Stimulated activated naive B cell treated with anti-CD40 and anti-IgM and Interleukin-4, amounts not matched to agents 10 μg/mL and 1 μg/mL and 100 μg/mL, for 72 hours (primary cell): Measurements from ENCODE around the gene RASGEF1B.
A peak's percentile ranks its signal among the peaks of the same experiment; 100 is the strongest.
"Not testable (repeated sequence)": the region's sequence is repeated elsewhere in the genome, so short reads cannot be mapped to it uniquely, and the experiment has no call there.

ENCODE experiments used
- ATAC-seq, 2 donors: fragments of 150-1000 bp; cut with Tn5 transposase; replicated peaks; 2 replicates each; pipeline ENCODE4 v1.10.0; 2021; ENCODE audit warnings: moderate library complexity in 1 of 2
- DNase-seq: peaks from one replicate; pipeline ENCODE4 v3.0.0; 2021
- H3K27ac Mint-ChIP-seq: one replicate; pipeline ENCODE4 v1.8.0; 2022; ENCODE audit warnings: mild to moderate bottlenecking, mixed read lengths
- H3K27me3 Mint-ChIP-seq, 2 donors: one replicate each; pipeline ENCODE4 v1.8.0; 2022; ENCODE audit warnings: mixed read lengths in 2 of 2
- H3K36me3 Mint-ChIP-seq, 2 donors: one replicate each; pipeline ENCODE4 v1.8.0; 2022; ENCODE audit warnings: mixed read lengths in 2 of 2, mild to moderate bottlenecking in 1 of 2
- H3K4me1 Mint-ChIP-seq, 2 donors: one replicate each; pipeline ENCODE4 v1.8.0; 2022; ENCODE audit warnings: mixed read lengths in 2 of 2, mild to moderate bottlenecking in 1 of 2
- H3K4me3 Mint-ChIP-seq, 2 donors: one replicate each; pipeline ENCODE4 v1.8.0; 2022; ENCODE audit warnings: mild to moderate bottlenecking in 2 of 2, mixed read lengths in 2 of 2, moderate library complexity in 1 of 2
- H3K9me3 Mint-ChIP-seq, 2 donors: one replicate each; pipeline ENCODE4 v1.8.0; 2022; ENCODE audit warnings: mixed read lengths in 2 of 2, mild to moderate bottlenecking in 1 of 2

Gene RASGEF1B

GRCh38 chr4:81486502-81486901 is 14.8 kb upstream of the RASGEF1B start:
- ATAC-seq (no peak), DNase-seq (no peak)
- Mint-ChIP-seq H3K27ac (no peak overlapping the region), H3K9me3 (peaks cover 4 to 6% of the 10 kb centered on the region in 2 donors), H3K4me3 (no peak overlapping the region), H3K27me3 (no peaks in the 10 kb centered on the region), H3K36me3 (peaks cover 4 to 5% of the 10 kb centered on the region in 2 donors), H3K4me1 (peaks cover 17 to 28% of the 10 kb centered on the region in 2 donors)

GRCh38 chr4:81485310-81485980 is 13.7 kb upstream of the RASGEF1B start:
- Mint-ChIP-seq H3K27ac (no peak overlapping the region), H3K4me3 (no peak overlapping the region), H3K9me3 (peaks cover 4 to 6% of the 10 kb centered on the region in 2 donors), H3K4me1 (peaks cover 18 to 28% of the 10 kb centered on the region in 2 donors), H3K36me3 (peaks cover 3 to 4% of the 10 kb centered on the region in 2 donors), H3K27me3 (no peaks in the 10 kb centered on the region)
- no peak for ATAC-seq
- no peak for DNase-seq

DNA sequence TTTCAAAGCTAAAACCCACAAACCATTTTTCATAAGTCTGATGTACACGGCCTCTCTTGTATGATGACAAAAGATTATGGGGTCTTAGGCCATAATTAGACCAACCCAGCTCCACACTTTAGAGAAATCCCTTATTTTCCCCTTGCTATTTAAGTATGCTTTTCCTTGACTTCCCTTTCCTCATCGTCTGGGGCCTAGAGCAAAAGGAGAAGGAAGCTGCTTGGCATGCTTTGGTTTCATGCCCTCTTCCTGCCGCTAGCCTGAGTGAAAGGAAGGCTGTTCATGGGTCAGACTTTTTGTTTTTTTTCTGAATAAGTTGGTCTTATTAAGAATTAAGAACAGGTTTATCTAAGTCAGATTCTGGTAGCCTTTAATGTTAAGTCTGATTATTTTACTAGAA is 10.6 kb upstream of the RASGEF1B start:
- Mint-ChIP-seq H3K27me3 (no peaks in the 10 kb centered on the region), H3K4me1 (peaks cover 9% of the 10 kb centered on the region in 2 donors), H3K9me3 (no peaks in the 10 kb centered on the region), H3K4me3 (no peak overlapping the region), H3K27ac (no peak overlapping the region), H3K36me3 (no peaks in the 10 kb centered on the region)
- DNase-seq, result no peak
- no peak for ATAC-seq

GRCh38 chr4:81481151-81481550 is 9.4 kb upstream of the RASGEF1B start:
- no peak for ATAC-seq
- Mint-ChIP-seq H3K4me3 (no peak overlapping the region), H3K36me3 (no peaks in the 10 kb centered on the region), H3K9me3 (no peaks in the 10 kb centered on the region), H3K27ac (no peak overlapping the region), H3K4me1 (peaks cover 7 to 9% of the 10 kb centered on the region in 2 donors), H3K27me3 (no peaks in the 10 kb centered on the region)
- no peak for DNase-seq

DNA sequence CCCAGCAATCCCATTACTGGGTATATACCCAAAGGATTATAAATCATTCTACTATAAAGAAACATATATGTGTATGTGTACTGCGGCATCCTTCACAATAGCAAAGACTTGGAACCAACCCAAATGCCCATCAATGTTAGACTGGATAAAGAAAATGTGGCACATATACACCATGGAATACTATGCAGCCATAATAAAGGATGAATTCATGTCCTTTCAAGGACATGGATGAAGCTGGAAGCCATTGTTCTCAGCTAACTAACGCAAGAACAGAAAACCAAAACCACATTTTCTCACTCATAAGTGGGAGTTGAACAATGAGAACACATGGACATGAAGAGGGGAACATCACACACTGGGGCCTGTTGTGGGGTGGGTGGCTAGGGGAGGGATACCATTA is 7.9 kb upstream of the RASGEF1B start:
- DNase-seq, H3K9me3 Mint-ChIP-seq, H3K27me3 Mint-ChIP-seq, H3K4me3 Mint-ChIP-seq, ATAC-seq, H3K36me3 Mint-ChIP-seq, H3K27ac Mint-ChIP-seq: not testable (repeated sequence)
- peaks cover 11 to 17% of the 10 kb centered on the region in 2 donors for H3K4me1 Mint-ChIP-seq

DNA sequence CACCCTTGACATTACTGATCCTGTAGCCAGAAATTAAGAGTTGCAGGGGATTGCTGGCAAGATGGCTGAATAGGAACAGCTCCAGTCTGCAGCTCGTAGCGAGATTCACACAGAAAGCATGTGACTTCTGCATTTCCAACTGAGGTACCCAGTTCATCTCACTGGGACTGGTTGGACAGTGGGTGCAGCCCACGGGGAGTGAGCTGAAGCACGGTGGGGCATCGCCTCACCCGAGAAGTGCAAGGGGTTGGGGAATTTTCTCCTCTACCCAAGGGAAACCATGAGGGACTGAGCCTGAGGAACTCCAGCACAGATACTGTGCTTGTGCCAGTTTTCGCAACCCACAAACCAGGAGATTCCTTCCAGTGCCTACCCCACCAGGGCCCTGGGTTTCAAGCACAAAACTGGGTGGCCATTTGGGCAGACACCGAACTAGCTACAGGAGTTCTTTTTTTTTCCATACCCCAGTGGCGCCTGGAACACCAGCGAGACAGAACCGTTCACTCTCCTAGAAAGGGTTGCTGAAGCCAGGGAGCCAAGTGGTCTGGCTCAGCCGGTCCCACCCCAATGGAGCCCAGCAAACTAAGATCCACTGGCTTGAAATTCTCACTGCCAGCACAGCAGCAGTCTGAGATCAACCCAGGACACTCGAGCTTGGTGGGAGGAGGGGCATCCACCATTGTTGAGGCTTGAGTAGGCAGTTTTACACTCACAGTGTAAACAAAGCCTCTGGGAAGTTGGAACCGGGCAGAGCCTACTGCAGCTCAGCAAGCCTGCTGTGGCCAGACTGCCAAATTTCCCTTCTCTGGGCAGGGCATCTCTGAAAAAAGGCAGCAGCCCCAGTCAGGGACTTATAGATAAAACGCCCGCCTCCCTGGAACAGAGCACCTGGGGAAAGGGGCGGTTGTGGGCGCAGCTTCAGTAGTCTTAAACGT is 1.9 kb upstream of the RASGEF1B start:
- peak overlapping the region; percentile 45 to 49 for H3K4me3 Mint-ChIP-seq

DNA sequence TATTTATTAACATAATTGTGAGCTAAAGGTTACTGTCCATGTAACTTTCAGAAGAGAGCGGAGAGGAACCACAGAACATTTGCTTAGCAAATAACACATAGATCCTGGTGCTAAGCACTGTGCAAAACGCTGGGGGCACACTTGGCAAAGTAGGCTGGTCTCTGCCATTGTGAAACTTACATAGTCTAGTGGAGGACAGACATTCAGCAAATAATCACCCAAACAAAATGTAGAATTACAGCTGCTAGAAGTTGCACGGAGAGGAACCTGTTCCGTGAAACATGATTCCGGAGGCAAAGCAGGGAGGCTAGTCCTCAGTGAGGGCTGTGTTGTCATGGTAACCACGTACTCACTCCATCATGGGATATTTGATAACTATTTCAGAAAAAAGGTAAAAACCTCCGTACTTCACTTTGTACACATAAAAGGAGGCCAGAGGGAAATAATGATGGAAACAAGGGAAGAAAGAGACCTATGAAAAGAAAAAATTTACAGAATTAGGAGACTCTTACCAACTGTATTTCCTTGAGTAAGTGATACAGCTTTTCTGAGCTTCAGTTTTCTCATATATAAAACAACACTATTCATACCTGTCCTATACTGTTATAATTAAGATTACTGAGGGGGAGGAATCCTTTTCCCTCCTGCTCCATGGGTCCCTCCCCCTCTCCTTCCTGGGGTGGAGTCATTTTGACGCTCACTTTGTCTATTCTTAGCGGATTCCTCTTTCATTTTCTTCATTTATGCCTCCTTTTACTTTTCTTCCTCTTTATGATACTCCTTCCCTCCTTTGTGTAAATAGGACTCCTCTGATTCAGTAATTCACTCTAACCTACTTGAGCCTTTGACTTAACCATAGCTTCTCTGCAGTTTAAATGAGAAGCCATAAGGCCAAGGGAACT is 825 bp upstream of the RASGEF1B start:
- DNase-seq, result no peak
- Mint-ChIP-seq H3K4me3 (peak overlapping the region; percentile 86 to 96), H3K36me3 (no peaks in the 10 kb centered on the region), H3K27ac (peak overlapping the region; percentile 88), H3K4me1 (peaks cover 28 to 52% of the 10 kb centered on the region in 2 donors), H3K27me3 (no peaks in the 10 kb centered on the region), H3K9me3 (no peaks in the 10 kb centered on the region)
- peak in 1 of 2 donors; percentile 66 for ATAC-seq

More for the DNA sequence above, 1.9 kb upstream of the RASGEF1B start:
- not testable (repeated sequence) for H3K9me3 Mint-ChIP-seq, DNase-seq, H3K27me3 Mint-ChIP-seq, H3K36me3 Mint-ChIP-seq, ATAC-seq
- peak overlapping the region; percentile 16 for H3K27ac Mint-ChIP-seq
- H3K4me1 Mint-ChIP-seq, result peaks cover 27 to 47% of the 10 kb centered on the region in 2 donors

DNA sequence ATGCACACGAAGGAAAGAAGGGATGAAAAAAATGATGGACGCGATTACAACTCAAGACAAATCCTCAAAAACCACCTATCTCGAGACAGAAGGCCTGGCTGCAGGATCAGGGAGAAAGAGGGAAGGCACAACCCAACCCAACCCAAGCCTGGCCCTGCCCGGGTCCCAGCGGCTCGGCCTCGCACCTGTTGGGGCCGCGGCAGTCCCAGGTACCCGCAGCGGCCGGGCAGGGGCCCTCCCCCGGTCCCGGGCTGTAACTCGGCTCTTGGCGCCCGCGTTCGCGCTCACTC is 464 bp downstream of the RASGEF1B start:
- Mint-ChIP-seq H3K36me3 (no peaks in the 10 kb centered on the region), H3K4me3 (peak overlapping the region; percentile 86 to 96), H3K9me3 (no peaks in the 10 kb centered on the region), H3K27me3 (no peaks in the 10 kb centered on the region), H3K4me1 (peaks cover 34 to 59% of the 10 kb centered on the region in 2 donors), H3K27ac (peak overlapping the region; percentile 92)
- DNase-seq (no peak), ATAC-seq (no peak)

GRCh38 chr4:81470456-81471297 is 1.0 kb downstream of the RASGEF1B start:
- DNase-seq, result peak; percentile 48
- no peaks in the 10 kb centered on the region for H3K9me3 Mint-ChIP-seq
- peak overlapping the region; percentile 86 to 96 for H3K4me3 Mint-ChIP-seq
- no peaks in the 10 kb centered on the region for H3K27me3 Mint-ChIP-seq
- H3K27ac Mint-ChIP-seq, result peak overlapping the region; percentile 86
- peak; percentile 13 to 33 for ATAC-seq
- H3K4me1 Mint-ChIP-seq, result peaks cover 34 to 59% of the 10 kb centered on the region in 2 donors
- H3K36me3 Mint-ChIP-seq, result no peaks in the 10 kb centered on the region

DNA sequence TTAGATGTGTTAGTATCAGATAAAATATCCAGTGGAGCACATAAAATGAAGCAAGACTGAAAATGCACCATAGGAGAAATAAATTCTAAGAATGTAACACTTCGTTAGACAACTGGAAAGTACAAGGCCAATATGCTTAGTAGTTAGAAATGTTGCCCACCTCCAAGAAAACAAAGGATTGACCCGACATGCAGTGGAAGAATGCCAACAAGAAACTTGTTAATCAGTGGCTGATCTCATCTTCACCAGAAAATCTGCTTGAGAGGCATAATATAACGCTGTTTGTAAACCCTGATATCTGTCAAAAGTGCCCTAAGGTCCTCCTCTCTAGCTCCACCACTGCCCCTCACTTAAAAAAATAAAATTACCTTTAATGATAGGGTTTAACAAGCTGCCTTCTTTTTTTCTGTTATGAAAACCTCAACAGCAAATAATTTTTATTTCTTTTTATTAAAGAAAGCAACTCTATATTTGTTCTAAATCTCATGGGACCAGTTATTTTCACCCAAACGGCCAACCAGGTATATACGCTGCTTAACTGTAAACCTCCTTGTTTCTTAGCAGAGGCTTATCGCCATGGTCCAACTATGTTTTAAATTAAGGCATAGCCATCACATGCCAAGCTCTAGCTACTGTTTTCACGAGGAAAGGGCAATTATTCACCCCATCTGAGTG is 1.8 kb downstream of the RASGEF1B start:
- no peak for ATAC-seq

DNA sequence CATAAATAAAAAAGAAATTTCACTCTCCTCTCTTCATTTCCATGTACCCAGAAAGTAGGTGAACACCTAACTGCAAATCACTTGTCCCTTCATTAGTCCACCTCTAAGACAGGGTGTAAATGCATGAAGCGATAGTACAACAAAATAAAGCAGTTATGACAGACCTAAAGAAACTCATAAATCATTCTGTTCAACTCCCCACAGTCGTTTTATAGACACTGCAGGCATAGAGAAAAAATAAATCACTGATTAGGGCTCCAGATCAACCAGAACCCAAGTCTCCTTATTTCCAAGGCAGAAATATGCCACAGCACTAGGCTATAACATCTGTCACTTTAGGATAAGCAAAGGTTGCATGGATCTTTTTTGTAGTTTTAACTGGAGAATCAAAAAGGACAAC is 3.0 kb downstream of the RASGEF1B start:
- Mint-ChIP-seq H3K27ac (no peak overlapping the region), H3K27me3 (no peaks in the 10 kb centered on the region), H3K4me1 (peaks cover 38 to 67% of the 10 kb centered on the region in 2 donors), H3K9me3 (no peaks in the 10 kb centered on the region), H3K4me3 (no peak overlapping the region), H3K36me3 (no peaks in the 10 kb centered on the region)
- no peak for DNase-seq
- no peak for ATAC-seq

More for the DNA sequence above, 1.8 kb downstream of the RASGEF1B start:
- peaks cover 33 to 62% of the 10 kb centered on the region in 2 donors for H3K4me1 Mint-ChIP-seq
- peak overlapping the region; percentile 86 to 96 for H3K4me3 Mint-ChIP-seq
- no peak for DNase-seq
- peak overlapping the region; percentile 86 for H3K27ac Mint-ChIP-seq
- no peaks in the 10 kb centered on the region for H3K9me3 Mint-ChIP-seq
- H3K27me3 Mint-ChIP-seq, result no peaks in the 10 kb centered on the region
- no peaks in the 10 kb centered on the region for H3K36me3 Mint-ChIP-seq

DNA sequence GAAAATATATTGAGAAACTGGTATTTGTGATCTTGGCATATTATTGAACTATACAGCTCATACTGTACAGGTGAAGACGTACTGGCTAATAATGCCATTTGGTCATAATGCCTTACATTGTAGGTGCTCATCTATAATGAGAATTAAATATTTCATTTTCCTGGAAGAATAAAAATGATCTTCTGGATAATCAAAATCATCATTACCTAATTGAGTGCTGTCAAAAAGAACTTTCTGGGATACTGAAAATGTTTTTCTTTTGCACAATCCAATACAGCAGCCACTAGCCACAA is 4.1 kb downstream of the RASGEF1B start:
- Mint-ChIP-seq H3K4me1 (peaks cover 32 to 64% of the 10 kb centered on the region in 2 donors), H3K27ac (no peak overlapping the region), H3K27me3 (no peaks in the 10 kb centered on the region), H3K4me3 (no peak overlapping the region), H3K9me3 (no peaks in the 10 kb centered on the region), H3K36me3 (no peaks in the 10 kb centered on the region)
- ATAC-seq, result no peak
- no peak for DNase-seq
